Cerebellar cortex (tissue), 1 donor: ENCODE measurements around the gene PHF2.

Source experiments
- DNase-seq: peaks from one replicate; pipeline ENCODE4 v3.0.0-alpha.2; 2015; ENCODE audit warnings: low spot score

Gene PHF2

GRCh38 chr9:93652604-93653592, 76.5 kb downstream of the PHF2 start:
- no peak for DNase-seq

GRCh38 chr9:93653760-93654159, 77.4 kb downstream of the PHF2 start:
- no peak for DNase-seq

- no peak for DNase-seq
Measured at GRCh38 chr9:93654351-93654961, 78.1 kb downstream of the PHF2 start.

- DNase-seq, result no peak
Measured at GRCh38 chr9:93655621-93656425, 79.4 kb downstream of the PHF2 start.

GRCh38 chr9:93656426-93657239, 80.2 kb downstream of the PHF2 start:
- no peak for DNase-seq

- no peak for DNase-seq
Measured at GRCh38 chr9:93657331-93658111, 81.1 kb downstream of the PHF2 start.

GRCh38 chr9:93658184-93658925, 82.0 kb downstream of the PHF2 start:
- no peak for DNase-seq

- DNase-seq, result no peak
Measured at GRCh38 chr9:93659044-93659836, 82.9 kb downstream of the PHF2 start.

GRCh38 chr9:93659837-93660177, 83.4 kb downstream of the PHF2 start:
- DNase-seq, result no peak

GRCh38 chr9:93660352-93661046, 84.1 kb downstream of the PHF2 start:
- DNase-seq, result no peak

GRCh38 chr9:93661591-93661990, 85.2 kb downstream of the PHF2 start:
- DNase-seq, result no peak

GRCh38 chr9:93662016-93662638, 85.7 kb downstream of the PHF2 start:
- no peak for DNase-seq

- no peak for DNase-seq
Measured at GRCh38 chr9:93662952-93663572, 86.7 kb downstream of the PHF2 start.

- DNase-seq, result no peak
Measured at GRCh38 chr9:93663877-93664548, 87.6 kb downstream of the PHF2 start.

- DNase-seq, result no peak
Measured at GRCh38 chr9:93664549-93665120, 88.3 kb downstream of the PHF2 start.

GRCh38 chr9:93665128-93665636, 88.8 kb downstream of the PHF2 start:
- DNase-seq, result no peak
